GM12873 (cell line): Measurements from ENCODE around the gene NOD2.

ENCODE experiments used
- TF ChIP-seq, protein P1 (sequence below): IDR thresholded peaks from 2 replicates; pipeline ENCODE4 v1.5.1; 2012; ENCODE audit warnings: low read depth, mild to moderate bottlenecking, moderate library complexity, low read length, control low read depth; ENCODE audit not compliant: insufficient read depth; ENCODE audit errors: missing control alignments

NOD2 gene

GRCh38 chr16:50696575-50697420, 3.4 kb downstream of the NOD2 start:
- TF ChIP-seq, protein P1, sequence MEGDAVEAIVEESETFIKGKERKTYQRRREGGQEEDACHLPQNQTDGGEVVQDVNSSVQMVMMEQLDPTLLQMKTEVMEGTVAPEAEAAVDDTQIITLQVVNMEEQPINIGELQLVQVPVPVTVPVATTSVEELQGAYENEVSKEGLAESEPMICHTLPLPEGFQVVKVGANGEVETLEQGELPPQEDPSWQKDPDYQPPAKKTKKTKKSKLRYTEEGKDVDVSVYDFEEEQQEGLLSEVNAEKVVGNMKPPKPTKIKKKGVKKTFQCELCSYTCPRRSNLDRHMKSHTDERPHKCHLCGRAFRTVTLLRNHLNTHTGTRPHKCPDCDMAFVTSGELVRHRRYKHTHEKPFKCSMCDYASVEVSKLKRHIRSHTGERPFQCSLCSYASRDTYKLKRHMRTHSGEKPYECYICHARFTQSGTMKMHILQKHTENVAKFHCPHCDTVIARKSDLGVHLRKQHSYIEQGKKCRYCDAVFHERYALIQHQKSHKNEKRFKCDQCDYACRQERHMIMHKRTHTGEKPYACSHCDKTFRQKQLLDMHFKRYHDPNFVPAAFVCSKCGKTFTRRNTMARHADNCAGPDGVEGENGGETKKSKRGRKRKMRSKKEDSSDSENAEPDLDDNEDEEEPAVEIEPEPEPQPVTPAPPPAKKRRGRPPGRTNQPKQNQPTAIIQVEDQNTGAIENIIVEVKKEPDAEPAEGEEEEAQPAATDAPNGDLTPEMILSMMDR = no peak

- TF ChIP-seq, protein P1 = no peak
Observed at GRCh38 chr16:50697421-50697715, 4.0 kb downstream of the NOD2 start.

DNA sequence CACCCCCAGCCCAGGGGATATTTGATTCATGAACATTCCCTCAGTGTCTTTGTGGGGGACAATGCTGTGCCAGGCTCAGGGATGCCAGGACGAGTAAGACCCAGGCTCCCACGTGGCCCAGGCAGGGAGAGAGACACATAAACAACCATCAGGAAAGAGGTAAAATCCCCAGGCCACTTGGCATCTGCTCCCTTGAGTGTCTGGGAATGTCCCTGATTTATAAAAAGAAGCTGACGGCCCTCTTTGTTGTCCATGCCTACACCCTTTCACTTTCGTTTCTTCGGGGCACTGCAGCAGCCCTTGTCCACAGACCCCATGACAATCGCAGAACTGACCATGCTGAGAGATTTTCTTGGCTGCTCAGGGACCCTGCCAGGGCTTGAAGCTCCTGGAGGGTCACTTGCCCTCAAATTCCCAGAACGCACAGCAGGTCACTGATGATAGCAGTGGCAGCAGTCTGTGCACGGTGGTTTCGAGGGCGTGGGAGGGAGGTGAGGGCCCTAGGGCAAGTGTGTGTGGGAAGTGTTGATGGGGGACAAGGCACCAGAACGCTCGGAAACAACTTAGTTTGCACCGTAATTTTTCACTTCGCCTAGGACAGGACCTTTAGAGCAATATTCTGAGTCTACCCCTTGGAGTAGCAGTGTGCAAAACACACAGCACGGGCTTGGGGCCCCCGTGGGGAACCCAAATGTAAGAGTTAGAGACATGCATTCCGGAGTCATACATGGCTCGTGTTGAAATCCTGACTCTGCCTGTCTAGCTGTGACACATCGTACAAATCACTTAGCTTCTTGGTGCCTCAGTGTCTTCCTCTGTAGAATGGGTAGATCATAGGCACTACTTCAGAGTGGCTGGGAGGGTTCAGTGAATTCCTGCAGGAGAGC, 4.7 kb downstream of the NOD2 start:
- TF ChIP-seq, protein P1 = no peak

DNA sequence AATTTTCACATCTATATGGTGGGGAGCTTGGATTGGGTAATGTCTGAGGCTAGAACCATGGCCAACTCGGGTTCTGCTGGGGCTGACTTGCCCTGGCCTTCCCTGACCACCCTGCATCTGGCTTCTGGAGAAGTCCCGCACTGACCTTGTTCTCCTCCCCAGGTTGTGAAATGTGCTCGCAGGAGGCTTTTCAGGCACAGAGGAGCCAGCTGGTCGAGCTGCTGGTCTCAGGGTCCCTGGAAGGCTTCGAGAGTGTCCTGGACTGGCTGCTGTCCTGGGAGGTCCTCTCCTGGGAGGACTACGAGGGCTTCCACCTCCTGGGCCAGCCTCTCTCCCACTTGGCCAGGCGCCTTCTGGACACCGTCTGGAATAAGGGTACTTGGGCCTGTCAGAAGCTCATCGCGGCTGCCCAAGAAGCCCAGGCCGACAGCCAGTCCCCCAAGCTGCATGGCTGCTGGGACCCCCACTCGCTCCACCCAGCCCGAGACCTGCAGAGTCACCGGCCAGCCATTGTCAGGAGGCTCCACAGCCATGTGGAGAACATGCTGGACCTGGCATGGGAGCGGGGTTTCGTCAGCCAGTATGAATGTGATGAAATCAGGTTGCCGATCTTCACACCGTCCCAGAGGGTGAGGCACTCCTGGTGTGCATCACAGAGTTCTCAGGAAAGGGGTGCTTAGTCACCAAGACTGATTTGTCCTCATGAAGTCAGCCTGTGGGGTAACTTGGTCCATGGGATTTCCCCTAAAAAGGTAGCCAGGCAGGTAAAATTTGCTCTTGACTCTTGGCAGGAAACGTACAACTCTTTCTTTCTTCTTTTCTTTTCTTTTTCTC, 6.1 kb downstream of the NOD2 start:
- TF ChIP-seq, protein P1 = no peak

DNA sequence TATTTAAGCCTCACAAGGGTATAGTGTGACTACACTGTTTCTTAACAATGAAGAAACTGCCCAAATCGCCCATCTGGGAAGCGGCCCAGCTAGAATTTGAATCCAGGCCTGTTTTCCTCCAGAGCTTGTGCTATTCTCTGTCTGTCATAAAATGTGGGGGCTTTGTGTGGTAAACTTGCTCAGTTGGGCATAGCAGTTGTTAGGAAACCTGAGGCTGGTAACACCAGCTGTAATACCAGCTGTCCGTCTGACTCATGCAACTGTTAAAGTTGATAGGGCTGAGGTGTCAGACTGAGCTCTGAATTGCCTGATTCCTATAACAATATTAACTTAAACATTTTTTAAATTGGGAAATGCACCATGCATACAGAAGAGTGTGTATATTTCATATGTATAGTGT, 9.3 kb downstream of the NOD2 start:
- TF ChIP-seq, protein P1 = no peak

GRCh38 chr16:50704245-50704644, 10.8 kb downstream of the NOD2 start:
- TF ChIP-seq, protein P1 = no peak
